ENCODE data around the gene S100A13.
"Not testable (repeated sequence)": the region's sequence is repeated elsewhere in the genome, so short reads cannot be mapped to it uniquely, and the experiment has no call there.

S100A13 gene

DNA sequence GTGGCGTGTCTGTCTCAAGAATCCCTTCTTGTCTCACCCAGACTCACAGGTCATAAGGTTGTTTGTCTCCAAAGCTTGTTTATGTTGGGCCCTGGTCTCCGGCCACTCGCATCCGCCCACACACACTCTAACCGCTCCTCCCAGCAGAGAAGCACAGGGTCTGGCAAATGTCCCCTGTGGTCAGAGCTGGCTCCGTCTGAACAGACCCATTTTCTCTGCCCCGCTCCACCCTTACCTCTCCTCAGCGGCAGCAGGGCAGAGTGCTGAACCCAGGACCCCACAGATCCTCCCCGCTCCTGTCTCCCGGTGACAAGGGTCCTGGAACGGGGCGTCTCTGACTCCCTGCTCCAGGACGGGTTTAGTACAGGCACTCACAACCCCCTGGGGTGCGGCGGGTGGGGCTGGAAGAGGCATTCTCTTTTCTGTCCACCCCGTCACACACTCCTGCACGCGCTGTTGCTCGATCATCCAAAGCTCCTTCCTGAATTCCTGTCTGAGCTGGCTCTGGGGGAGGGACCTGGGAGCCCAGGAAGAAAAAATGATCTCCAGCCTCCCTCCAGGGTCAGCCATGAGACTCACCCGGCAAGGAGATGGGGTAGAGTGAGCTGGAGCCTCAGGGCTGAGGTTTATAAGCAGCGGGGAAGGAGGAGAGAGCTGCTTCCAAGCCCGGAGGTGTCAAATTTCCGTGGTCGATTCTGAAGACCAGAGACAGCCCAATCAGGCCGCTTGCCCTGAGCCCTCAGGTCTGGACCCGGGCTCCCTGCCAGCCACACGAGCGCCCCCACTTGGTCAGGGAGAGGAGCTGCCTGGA is at the start of gene S100A13:
TSS of gene S100A13 (minus strand) at position 602 of the 811 bp plus-strand sequence. CDS start 1,033 bp downstream, outside the sequence.
- peak; percentile 97 for DNase-seq (ENCODE audit: low read depth)

DNA sequence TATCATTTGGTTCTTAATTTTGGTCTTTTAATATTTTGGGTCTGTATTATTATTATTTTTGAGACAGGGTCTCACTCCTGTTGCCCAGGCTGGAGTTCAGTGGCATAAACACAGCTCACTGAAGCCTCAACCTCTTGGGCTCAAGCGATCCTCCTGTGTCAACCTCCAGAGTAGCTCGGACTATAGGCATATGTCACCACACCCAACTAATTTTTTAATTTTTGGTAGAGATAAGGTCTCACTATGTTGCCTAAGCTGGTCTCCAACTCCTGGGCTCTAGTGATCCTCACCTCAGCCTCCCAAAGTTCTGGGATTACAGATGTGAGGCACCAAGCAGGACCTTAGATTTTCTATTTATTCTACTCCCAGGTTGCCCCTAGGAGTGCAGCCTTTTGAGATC is 46.2 kb upstream of the S100A13 start:
- DNase-seq (ENCODE audit: low read depth), result no peak

DNA sequence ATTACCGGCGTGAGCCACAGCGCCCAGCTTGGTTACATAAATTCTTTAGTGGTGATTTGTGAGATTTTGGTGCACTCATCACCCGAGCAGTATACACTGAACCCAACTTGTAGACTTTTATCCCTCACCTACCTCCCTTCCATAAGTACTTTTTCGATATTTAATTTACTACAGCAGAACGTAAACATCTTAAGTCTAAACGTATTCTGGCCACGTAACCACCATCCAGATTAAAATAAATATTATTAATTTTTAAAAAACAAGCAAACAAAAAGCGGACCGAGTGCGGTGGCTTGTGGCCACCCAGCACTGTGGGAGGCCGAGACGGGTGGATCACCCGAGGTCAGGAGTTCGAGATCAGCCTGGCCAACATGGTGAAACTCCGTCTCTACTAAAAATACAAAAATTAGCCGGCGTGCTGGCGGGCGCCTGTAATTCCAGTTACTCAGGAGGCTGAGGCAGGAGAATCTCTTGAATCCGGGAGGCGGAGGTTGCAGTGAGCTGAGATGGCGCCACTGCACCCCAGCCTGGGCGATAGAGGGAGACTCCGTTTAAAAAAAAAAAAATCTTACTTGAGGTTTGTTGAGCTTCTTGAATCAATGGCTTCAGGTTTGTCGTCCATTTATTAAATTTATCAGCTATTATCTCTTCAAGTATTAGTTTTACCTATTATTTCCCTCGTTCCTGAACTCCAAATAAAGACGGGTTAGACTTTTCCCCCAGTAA is 44.5 kb upstream of the S100A13 start:
- peak; percentile 69 for DNase-seq (ENCODE audit: low read depth)

DNA sequence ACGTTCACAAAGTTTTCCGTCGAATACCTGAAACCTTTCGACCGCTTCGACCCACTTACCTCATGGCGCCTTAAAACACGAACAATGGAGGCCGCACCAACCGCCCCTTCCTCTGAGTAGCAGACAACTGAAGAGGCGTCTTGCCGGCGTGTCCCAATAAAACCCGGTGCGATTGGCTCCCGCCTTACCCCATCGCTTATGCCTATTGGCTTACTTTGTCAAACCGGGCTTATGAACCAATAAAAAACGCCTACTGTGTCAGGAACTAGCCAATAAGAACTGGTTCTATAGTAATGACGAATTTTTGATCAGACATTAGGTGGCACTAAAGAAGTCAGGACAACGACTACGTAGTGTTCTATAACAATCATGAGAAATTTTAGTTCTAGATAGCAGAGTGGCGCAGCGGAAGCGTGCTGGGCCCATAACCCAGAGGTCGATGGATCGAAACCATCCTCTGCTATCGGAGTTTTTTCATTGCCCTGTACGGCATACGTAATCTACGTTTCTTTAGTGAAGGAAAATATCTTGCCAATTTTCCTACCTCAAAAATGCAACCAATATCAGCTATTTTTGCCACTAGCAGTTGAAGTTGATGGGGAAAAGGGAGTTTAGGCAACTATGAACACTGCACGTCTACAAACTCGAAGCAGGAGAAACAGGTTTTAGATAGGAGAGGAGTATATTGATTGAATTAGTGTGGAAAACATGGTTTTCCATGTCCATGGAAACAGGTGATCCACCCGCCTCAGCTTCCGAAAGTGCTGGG is 43.7 kb upstream of the S100A13 start, which contains the start of gene ILF2:
TSS of gene ILF2 (minus strand) at position 135 of the 769 bp plus-strand sequence. CDS start at position 64, 71 bp downstream.
- DNase-seq (ENCODE audit: low read depth), result peak; percentile 100

DNA sequence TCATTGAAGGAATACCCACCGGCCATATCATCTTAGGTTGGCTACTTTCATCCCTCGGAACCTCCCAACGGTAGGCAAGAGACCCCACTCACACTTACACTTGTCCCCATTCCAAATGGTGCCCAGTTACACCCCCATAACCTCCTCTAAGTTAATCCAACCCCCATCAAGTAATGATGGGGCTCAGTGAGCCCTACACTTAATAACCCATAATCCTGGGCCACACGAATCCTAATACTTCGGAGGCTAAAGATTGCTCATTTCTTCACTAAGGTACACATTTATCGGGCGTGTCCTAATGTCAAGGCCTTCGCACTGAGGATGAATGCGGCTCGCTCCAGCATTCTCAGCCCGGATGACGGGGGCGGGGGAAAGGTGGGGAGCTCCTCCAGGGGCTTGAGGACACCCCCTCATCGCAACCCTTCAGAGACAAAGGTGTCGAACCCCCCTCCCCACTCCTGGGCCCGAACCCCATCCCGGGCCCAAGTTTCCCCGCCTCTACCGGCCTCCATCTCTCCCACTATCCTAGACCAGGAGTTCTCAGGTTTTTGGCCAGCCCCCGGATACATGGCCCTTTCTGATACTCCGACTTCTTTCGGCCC is 43.1 kb upstream of the S100A13 start:
- DNase-seq (ENCODE audit: low read depth), result no peak

DNA sequence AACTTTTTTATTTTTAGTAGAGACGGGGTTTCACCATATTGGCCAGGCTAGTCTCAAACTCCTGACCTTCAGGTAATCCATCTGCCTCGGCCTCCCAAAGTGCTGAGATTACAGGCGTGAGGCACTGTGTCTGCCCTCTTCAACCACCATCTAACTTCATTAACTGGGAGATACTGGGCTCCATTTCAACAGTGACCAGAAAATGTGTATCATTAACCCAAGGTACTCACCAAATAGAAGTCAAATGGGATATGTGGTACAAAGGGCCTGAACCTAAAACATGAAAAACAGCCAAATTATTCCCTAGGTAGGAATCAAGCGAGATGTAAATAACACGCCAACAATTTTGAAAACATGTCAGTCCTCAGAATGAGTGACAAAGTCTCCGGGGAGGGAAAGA is 42.3 kb upstream of the S100A13 start:
- DNase-seq (ENCODE audit: low read depth), result no peak

DNA sequence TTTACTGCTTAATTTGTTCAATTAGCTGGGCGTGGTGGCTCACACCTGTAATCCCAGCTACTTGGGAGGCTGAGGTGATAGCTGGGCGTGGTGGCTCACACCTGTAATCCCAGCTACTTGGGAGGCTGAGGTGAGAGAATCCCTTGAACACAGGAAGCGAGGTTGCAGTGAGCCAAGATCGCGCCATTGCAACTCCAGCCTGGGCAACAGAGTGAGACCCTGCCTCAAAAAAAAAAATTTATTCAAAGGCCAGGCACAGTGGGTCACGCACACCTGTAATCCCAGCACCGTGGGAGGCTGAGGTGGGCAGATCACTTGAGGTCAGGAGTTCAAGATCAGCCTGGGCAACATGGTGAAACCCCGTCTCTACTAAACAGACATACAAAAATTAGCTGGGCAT is 41.4 kb upstream of the S100A13 start:
- DNase-seq (ENCODE audit: low read depth), result not testable (repeated sequence)

DNA sequence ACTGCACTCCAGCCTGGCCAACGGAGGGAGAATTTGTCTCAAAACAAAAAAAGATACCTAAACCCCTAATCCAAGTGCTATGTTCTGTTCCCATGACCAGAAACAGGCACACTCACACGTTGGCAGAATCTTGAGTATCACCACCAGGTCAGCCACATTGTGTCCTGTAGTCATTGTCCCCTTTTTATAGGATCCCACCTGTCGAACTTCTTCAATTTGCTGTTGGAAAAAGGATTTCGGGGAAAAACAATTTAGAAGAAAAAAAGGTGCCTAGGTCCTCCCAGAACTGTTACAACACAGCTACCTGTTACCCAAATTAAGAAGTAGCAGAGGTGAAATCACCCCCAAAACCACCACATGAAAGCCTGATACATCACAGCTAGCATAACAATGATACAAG is 40.1 kb upstream of the S100A13 start:
- no peak for DNase-seq (ENCODE audit: low read depth)

DNA sequence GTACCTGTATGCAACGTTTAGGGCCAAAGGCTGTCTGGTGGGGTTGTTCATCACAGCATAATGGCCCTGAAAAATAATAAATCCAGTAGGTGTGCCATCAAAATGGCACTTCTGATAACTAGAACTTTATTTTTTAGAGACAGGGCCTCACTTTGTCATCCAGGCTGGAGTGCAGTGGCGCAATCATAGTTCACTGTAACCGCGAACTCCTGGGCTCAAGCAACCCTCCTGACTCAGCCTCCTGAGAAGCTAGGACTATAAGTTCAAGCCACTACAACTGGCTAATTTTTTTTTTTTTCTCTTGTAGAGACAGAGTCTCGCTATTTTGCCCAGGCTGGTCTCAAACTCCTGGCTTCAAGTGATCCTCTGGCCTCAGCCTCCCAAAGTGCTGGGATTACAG is 35.9 kb upstream of the S100A13 start:
- peak; percentile 83 for DNase-seq (ENCODE audit: low read depth)

DNA sequence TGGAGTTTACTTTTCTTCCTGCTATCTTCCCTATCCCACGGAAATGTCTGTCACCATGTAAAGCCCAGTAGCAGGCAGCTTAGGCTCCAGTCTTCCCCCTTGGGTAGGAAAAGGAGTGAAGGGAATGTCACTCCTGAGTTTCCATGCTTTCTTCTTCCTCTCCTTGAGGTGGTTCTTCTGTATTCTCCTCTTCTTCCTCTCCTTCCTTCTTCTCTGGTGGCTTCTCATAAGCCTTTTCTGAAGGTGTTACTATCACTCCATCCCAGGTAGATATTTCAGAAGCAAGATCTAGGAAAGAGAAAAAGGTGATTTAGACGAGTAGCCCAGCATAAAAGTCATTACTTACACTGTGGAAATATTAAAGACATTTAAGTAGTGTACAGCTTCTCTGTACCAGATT is 35.0 kb upstream of the S100A13 start:
- DNase-seq (ENCODE audit: low read depth), result no peak

DNA sequence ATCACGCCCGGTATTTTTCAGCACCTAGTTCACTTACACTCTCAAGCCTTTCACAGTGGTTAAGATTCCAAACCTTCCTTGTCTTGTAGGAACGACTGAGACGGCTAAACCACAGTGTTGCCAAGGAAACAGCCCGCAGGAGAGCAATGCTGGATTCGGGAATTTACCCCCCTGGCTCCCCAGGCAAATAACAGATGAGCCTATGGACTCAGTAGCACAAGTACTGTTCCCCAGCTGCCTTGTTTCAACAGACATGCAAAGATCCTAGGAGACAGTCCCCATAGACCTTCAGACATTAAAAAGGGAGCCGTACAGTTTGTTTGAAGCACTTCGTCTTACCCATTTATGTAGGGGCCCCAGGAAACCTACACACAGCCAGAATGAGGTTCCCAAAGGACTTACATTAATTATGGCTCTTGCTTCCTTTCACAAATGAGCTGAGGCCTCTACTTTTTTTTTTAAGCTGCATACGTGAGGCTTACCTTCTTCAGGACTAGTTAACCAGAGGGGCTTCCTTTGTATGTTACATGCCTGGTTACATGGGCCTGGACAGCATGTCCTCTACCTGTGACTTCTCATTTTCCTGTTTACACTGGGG is 33.9 kb upstream of the S100A13 start:
- DNase-seq (ENCODE audit: low read depth), result no peak

DNA sequence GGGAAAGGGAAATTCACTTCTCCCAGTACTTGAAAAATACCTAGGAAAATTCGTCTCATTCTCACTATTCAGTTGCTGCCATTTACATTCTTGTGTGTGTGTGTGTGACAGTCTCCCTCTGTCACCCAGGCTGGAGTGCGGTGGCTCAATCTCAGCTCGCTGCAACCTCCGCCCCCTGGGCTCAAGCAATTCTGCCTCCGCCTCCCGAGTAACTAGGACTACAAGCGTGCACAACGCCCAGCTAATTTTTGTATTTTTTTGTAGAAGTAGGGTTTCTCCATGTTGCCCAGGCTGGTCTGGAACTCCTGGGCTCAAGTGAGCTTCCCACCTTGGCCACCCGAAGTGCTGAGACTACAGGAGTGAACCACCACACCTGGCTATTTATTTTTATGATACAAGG is 32.4 kb upstream of the S100A13 start:
- no peak for DNase-seq (ENCODE audit: low read depth)

DNA sequence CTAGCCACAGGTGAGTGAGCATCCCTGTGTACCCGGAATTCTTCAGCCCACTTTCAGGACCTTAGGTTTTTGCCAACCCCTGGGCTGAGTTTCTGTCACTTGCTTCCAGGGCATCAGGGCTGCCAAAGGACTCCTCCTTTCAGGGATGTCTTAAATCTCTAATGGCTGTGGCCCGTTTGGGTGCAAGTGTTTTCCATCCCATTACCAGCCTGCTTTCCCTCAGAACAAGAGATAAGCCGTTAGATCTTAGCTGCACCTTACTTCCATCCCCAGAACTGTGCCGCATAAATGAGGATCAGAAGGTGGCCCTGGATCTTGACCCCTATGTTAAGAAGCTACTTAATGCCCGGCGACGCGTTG is 31.9 kb upstream of the S100A13 start:
- DNase-seq (ENCODE audit: low read depth), result no peak

DNA sequence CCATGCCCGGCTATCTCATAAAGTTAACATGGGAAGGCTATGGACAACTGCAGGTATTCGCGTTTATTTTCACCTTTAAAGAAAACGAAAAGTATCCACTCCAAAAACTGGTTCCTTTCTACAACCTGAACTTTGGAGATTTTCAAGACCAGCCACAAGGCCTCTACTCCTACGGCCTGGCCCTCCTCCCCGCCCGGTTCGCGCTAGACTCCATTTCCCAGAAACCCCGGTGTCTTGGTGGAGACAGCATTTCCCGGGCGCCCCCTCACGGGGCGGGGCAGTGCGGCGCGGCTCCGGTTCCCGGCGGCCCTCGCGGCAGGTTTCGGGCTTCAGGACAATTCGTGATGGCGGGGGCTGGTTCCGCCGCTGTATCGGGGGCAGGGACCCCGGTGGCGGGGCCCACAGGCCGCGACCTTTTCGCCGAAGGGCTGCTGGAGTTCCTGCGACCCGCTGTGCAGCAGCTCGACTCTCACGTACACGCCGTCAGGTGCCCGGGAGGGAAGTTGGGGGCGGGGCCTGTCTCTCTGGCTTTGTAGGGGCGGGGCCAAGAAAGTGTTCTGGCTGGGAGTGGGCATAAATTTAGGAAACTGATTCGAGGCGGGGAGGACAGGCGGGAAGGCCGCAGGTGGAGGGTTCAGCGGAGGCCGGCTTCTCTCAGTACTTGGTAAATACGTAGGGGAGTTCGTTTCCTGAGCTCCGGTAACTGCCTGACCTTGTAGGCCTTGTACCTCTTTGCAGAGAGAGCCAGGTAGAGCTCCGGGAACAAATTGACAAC is 31.3 kb upstream of the S100A13 start, which contains the start of gene SNAPIN:
TSS of gene SNAPIN (plus strand) at position 304 of the 775 bp plus-strand sequence. CDS start at position 345, 41 bp downstream.
- peak; percentile 86 for DNase-seq (ENCODE audit: low read depth)

DNA sequence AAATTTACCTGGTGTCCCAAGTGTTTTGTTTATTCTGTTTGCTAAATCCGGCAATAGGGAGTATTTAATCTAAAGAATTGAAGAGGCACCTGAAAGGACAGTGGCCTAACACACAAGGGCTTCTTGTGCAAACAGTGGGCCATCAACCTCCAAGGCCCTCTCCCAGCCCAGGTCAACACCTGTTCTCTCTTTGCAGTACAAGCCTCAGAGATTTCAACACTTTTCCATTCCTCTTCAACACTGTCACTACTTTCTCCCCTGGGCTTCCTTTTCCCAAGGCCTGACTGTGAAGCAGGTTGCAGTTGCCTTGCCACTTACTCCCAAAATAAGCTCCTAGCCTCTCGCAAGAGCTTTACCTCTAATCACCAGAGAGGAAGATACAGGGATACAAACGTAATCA is 28.0 kb upstream of the S100A13 start:
- no peak for DNase-seq (ENCODE audit: low read depth)

DNA sequence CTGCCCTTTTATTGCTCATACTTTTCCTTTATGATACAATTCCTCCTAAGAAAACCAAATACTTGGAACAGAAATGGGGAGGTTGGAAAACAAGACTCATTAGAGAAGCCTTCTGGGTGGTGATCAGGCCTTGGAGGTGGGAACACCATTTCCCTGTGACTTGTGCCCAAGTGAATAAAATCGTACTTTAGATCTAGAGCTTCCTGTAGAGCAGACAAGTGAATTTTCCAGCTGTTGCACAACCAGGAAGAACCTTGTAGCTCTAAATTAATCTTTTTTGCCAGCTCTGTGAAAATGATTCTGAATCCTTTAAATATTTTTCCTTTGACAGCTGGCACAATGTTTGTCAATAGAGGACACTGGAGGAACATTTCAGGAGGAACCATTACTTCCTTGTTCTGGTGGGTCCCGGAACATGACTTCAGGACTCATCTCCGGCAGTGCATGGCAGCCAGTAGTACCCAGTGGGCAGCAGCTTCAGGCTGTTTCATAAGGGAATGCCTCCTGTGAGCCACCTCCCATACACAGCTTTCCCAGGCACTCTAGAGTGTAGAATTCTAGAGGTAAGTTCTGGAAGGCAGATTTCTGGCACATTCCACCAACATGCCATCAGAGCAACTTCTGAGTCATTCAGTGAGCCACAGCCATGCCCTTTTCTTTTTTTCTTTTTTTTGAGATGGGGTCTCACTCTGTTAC is 25.6 kb upstream of the S100A13 start:
- peak; percentile 66 for DNase-seq (ENCODE audit: low read depth)

DNA sequence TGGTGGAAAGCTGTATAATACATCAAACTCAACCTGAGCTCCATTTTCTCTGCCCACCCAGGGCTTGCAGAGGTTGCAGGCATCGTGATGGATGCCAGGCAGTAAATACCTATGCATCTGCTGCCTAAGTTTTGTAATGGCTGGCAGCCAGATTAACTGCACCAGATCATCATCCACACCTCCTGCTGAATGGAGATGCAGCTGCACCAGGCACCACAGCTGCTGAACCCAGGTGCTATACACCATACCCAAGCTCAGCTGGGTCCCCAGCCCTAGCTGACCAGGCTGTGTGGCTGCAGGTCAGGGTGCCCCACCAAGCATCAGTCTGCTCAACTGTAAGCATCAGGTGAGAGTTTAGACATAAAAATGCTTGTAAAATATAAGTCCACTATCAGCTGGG is 24.5 kb upstream of the S100A13 start:
- DNase-seq (ENCODE audit: low read depth), result no peak

DNA sequence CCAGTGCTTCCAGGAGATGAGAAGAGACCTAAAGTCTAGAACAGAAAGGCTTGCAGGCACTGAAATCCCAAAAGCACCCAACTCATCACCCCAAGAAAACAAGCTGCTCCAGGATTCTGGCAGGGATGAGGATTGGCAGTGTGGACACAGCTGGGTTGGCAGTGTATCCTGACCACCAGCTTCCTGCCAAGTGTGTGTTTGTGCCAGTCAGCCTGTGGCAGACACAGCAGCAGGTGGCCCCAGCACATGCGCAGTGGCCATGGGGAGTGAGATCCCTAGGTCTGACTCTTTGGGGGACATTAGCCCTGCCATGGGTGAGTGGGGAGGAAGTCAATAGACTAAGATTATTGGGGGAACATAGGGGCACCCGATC is 22.5 kb upstream of the S100A13 start:
- no peak for DNase-seq (ENCODE audit: low read depth)

DNA sequence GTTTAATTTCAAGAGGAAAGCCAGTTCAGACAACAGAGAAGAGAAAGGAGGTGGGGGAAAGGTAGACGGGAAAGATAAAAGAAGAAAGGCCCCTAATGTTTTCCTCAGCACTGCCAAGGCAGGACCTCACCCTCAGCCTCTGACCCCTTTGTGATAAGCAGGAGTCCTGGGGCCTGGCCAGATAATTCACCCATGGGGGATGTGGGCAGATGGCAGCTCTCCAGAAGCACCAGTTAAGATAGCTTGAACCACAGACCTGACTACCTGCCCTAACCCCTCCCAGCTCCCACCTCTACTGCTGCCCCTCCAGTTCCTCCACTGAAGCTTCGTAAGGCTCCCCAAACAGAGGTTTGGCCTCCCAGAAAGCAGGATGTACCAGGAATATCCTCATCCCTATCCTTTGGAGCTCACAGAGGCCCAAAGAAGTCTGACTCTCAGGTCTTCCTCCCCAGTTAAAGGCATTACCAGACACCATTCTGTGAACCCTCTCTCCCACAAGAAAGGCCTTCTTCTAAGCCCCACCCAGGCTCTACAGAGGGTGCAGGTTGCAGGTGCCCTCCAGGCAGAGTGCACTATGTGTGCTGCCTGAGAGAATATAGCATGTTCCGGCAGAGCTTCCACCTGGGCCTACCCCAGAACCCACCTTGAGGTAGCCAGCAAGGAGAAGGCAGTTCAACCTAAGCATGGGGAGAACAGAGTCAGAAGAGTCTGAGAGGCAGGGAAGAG is 22.0 kb upstream of the S100A13 start:
- no peak for DNase-seq (ENCODE audit: low read depth)
